Natural killer cell (primary cell): ENCODE measurements around the gene MID1. TPM values are rescaled to one million over a fixed set of nuclear protein-coding genes. Genes with fewer than 3 reads are reported as not detected.

Experiments used
- ATAC-seq, 3 donors: fragments of 150-1000 bp in 2 of 3; fragments of 200-7000 bp in 1 of 3; cut with Tn5 transposase; 1 replicate in 1 of 3; 2 replicates in 2 of 3; pipeline ENCODE4 v1.10.0; 2021; ENCODE audit warnings: mild to moderate bottlenecking in 2 of 3, moderate library complexity in 2 of 3
- DNase-seq, 2 donors: peaks; one replicate each; pipeline versions ENCODE4 v3.0.0 to v3.0.0-alpha.2; 2013 to 2021; ENCODE audit warnings: mixed read lengths in 1 of 2
- H3K27ac ChIP-seq: one replicate; pipeline ENCODE4 v1.5.1; 2013; ENCODE audit warnings: mild to moderate bottlenecking, low read length
- H3K27me3 ChIP-seq: one replicate; pipeline ENCODE4 v1.6.1; 2013; ENCODE audit warnings: low read length; ENCODE audit not compliant: control insufficient read depth, insufficient read depth
- H3K36me3 ChIP-seq: one replicate; pipeline ENCODE4 v1.6.1; 2013; ENCODE audit warnings: low read length; ENCODE audit not compliant: control insufficient read depth, insufficient read depth
- H3K4me1 ChIP-seq: one replicate; pipeline ENCODE4 v1.6.1; 2013; ENCODE audit warnings: low read length; ENCODE audit not compliant: control insufficient read depth, insufficient read depth
- H3K4me3 ChIP-seq: one replicate; pipeline ENCODE4 v1.5.1; 2013; ENCODE audit warnings: low read length
- H3K9me3 ChIP-seq: one replicate; pipeline ENCODE4 v1.6.1; 2013; ENCODE audit warnings: low read length; ENCODE audit not compliant: control insufficient read depth, insufficient read depth
- H3K27ac Mint-ChIP-seq, 2 donors: one replicate each; pipeline ENCODE4 v1.8.0; 2022; ENCODE audit warnings: mild to moderate bottlenecking in 2 of 2, mixed read lengths in 2 of 2, moderate library complexity in 1 of 2
- H3K27me3 Mint-ChIP-seq, 2 donors: one replicate each; pipeline ENCODE4 v1.8.0; 2022; ENCODE audit warnings: low read depth in 2 of 2, mixed read lengths in 2 of 2
- H3K36me3 Mint-ChIP-seq: one replicate; pipeline ENCODE4 v1.8.0; 2022; ENCODE audit warnings: mixed read lengths
- H3K4me1 Mint-ChIP-seq, 2 donors: one replicate each; pipeline ENCODE4 v1.8.0; 2022; ENCODE audit warnings: mixed read lengths in 2 of 2
- H3K4me3 Mint-ChIP-seq: one replicate; pipeline ENCODE4 v1.8.0; 2022; ENCODE audit warnings: mild to moderate bottlenecking, moderate library complexity, mixed read lengths
- H3K9me3 Mint-ChIP-seq, 2 donors: one replicate each; pipeline ENCODE4 v1.8.0; 2022; ENCODE audit warnings: mixed read lengths in 2 of 2
- CTCF ChIP-seq: fragments of 200-600 bp; IDR thresholded peaks from one replicate; pipeline ENCODE4 v1.8.0; 2022; ENCODE audit warnings: antibody characterized with exemption
- WGBS: methylation state at CpG from one replicate; pipeline ENCODE4 v1.1.7; 2013; ENCODE audit warnings: missing lambda C conversion rate; ENCODE audit not compliant: insufficient coverage; 5-methylcytosine and 5-hydroxymethylcytosine counted together
- intact Hi-C: fragments of 100-400 bp; cut with micrococcal nuclease; formaldehyde crosslinking; loops from one replicate; pipeline ENCODE4 v1.14.2; 2022
- total RNA-seq, 4 donors: library from RNA; stranded (reverse); fragments of 120-200 nt in 1 of 4; gene quantifications; one replicate each; pipeline versions ENCODE4 v1.2.3 to v1.2.4, GENCODE V29; 2013 to 2022

Gene MID1
- total RNA-seq, 3 donors from 2014 or later (not counting 1 experiment from before 2014, with no cell fraction given), result not detected

- no peaks in the 10 kb centered on the region for H3K4me1 ChIP-seq
- DNase-seq, result no peak
- no peaks in the 10 kb centered on the region for H3K9me3 Mint-ChIP-seq
- H3K27me3 Mint-ChIP-seq, result no peaks in the 10 kb centered on the region
- no peak overlapping the region for H3K27ac ChIP-seq
- intact Hi-C loops, result no loop called here
- 92% methylated on average over 7 of the region's 7 CpGs for WGBS
- H3K36me3 ChIP-seq, result no peaks in the 10 kb centered on the region
- H3K27ac Mint-ChIP-seq, result no peak overlapping the region
- H3K4me3 Mint-ChIP-seq, result no peak overlapping the region
- ATAC-seq, result no peak
- no peaks in the 10 kb centered on the region for H3K9me3 ChIP-seq
- H3K36me3 Mint-ChIP-seq, result no peaks in the 10 kb centered on the region
- no peaks in the 10 kb centered on the region for H3K4me1 Mint-ChIP-seq
- no peaks in the 10 kb centered on the region for H3K27me3 ChIP-seq
- no peak for TF ChIP-seq CTCF
- no peak overlapping the region for H3K4me3 ChIP-seq
Observed at GRCh38 chrX:10665681-10666080, 45.3 kb upstream of the MID1 start.

GRCh38 chrX:10660171-10660570 is 39.8 kb upstream of the MID1 start:
- Histone ChIP-seq H3K9me3 (no peaks in the 10 kb centered on the region), H3K4me3 (no peak overlapping the region), H3K36me3 (no peaks in the 10 kb centered on the region), H3K4me1 (no peaks in the 10 kb centered on the region), H3K27ac (no peak overlapping the region), H3K27me3 (no peaks in the 10 kb centered on the region)
- ATAC-seq, result no peak
- no peak for TF ChIP-seq CTCF
- Mint-ChIP-seq H3K27ac (no peak overlapping the region), H3K36me3 (no peaks in the 10 kb centered on the region), H3K4me1 (no peaks in the 10 kb centered on the region), H3K9me3 (peaks cover 0 to 5% of the 10 kb centered on the region in 2 donors), H3K4me3 (no peak overlapping the region), H3K27me3 (no peaks in the 10 kb centered on the region)
- intact Hi-C loops, result no loop called here
- no peak for DNase-seq
- 83% methylated on average over 4 of the region's 6 CpGs for WGBS

DNA sequence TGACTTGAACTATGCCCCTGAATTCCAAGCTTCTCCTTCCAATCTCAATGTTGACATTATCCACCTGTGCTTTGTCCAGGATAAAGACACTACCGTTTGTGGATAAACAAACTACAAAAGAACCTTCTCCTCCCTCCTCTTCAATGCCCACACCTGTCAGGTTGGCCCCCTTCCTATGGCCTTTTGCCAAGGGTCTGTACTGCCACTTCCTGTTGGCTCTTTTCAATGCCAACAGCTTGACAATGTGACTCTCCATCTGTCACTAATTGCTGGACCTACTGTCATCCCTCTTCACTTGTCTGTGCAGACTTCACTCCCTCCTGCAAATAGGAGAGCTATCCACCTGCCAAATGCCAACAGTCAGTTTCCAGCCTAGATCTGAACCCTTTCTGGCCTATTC is 35.8 kb upstream of the MID1 start:
- H3K27ac Mint-ChIP-seq, result no peak overlapping the region

More for the DNA sequence above, 35.8 kb upstream of the MID1 start:
- H3K4me3 ChIP-seq, result no peak overlapping the region
- no peak overlapping the region for H3K4me3 Mint-ChIP-seq
- H3K27ac ChIP-seq, result no peak overlapping the region
- no peaks in the 10 kb centered on the region for H3K4me1 ChIP-seq
- H3K4me1 Mint-ChIP-seq, result no peaks in the 10 kb centered on the region
- DNase-seq (no peak), ATAC-seq (no peak)
- H3K9me3 ChIP-seq, result no peaks in the 10 kb centered on the region
- no peaks in the 10 kb centered on the region for H3K27me3 ChIP-seq
- no peaks in the 10 kb centered on the region for H3K36me3 ChIP-seq
- intact Hi-C loops, result no loop called here
- no peaks in the 10 kb centered on the region for H3K36me3 Mint-ChIP-seq
- WGBS, result 63% methylated on average over 1 of the region's 1 CpG
- TF ChIP-seq CTCF, result no peak
- H3K27me3 Mint-ChIP-seq, result no peaks in the 10 kb centered on the region
- peaks cover 0 to 5% of the 10 kb centered on the region in 2 donors for H3K9me3 Mint-ChIP-seq
